NCI-H82 treated with DMSO at 0.1 percent for 48 hours (cell line): ENCODE measurements around the gene CD101.

Experiments
- DNase-seq: peaks from one replicate; lab custom pipeline; 2025; ENCODE audit not compliant: unreplicated experiment; lab: John Stamatoyannopoulos, UW

The CD101 gene

DNA sequence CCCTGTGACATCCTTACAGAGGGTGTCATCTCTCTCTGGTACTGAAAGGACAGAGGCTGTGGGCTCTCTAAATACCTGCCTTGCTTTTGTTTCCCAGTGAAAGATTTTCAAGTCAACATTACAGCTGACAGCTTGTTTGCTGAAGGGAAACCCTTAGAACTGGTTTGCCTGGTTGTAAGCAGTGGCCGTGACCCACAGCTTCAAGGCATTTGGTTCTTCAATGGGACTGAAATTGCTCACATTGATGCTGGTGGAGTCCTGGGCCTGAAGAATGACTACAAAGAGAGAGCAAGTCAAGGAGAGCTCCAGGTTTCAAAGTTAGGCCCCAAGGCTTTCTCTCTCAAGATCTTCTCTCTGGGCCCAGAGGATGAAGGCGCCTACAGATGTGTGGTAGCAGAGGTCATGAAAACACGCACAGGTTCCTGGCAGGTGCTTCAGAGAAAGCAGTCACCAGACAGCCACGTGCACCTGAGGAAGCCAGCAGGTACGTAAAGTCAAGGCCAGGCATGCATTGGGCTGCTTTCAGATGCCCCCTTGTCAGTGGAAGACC, 11.8 kb downstream of the CD101 start:
- DNase-seq: no peak

GRCh38 chr1:117014209-117014608, 12.6 kb downstream of the CD101 start:
- no peak for DNase-seq

DNA sequence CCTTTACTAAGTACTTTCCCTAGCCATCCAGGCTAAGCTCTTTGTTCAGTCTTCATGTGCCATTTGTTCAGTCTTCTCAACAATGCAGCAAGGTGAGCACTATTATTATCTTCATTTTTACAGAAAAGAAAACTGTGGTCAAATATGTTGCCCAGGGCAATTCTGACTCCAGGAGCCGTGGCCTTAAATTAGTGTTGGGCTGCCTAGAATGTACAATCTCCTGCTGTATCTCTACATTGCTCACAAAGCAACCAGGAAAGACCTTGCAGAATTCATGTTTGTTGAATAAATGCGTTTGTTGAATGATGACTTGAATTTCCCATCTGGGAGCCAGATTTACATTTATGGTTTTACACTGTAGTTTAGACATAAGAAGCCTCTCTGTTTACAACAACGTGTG, 14.2 kb downstream of the CD101 start:
- no peak for DNase-seq

GRCh38 chr1:117017062-117017461, 15.5 kb downstream of the CD101 start:
- DNase-seq: no peak

- DNase-seq: peak; percentile 93
These were observed 16.1 kb downstream of the CD101 start for GRCh38 chr1:117017648-117018047.

DNA sequence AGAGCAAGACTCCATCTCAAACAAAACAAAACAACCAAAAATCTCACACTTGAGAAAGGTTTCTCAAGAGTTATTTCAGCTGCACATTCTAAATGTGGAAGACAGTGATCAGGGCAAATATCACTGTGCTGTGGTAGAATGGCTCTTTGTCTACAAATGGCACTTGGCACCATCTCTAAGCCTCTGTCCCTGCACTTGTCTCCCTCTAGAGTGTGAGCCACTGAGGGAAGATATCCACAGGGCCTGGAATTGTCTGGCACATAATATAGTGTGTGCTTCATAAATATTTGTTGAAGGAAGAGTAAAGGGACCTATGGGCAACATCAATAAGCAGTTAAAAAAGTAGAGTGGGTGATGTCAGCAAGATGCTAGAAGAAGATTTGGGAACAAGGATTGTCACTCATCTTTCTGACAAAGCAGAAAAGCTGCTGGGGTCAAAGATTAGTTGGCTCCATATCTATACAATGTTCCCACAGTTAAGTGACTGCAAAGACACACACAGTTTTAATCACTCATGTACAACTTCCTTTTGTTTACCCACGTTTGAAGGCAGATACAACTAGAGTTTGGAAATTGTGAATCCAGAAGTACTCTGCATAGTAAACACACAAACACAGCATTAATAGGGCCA, 19.1 kb downstream of the CD101 start:
- no peak for DNase-seq

- DNase-seq: no peak
These were observed 20.6 kb downstream of the CD101 start for GRCh38 chr1:117022114-117022513.

DNA sequence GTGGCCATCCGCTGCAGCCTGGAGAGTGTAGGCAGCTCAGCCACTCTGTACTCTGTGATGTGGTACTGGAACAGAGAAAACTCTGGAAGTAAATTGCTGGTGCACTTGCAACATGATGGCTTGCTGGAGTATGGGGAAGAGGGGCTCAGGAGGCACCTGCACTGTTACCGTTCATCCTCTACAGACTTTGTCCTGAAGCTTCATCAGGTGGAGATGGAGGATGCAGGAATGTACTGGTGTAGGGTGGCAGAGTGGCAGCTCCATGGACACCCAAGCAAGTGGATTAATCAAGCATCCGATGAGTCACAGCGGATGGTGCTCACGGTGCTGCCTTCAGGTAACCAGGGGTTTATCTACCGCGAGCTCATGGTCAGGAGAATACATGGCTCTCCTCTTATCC, 24.0 kb downstream of the CD101 start:
- no peak for DNase-seq

DNA sequence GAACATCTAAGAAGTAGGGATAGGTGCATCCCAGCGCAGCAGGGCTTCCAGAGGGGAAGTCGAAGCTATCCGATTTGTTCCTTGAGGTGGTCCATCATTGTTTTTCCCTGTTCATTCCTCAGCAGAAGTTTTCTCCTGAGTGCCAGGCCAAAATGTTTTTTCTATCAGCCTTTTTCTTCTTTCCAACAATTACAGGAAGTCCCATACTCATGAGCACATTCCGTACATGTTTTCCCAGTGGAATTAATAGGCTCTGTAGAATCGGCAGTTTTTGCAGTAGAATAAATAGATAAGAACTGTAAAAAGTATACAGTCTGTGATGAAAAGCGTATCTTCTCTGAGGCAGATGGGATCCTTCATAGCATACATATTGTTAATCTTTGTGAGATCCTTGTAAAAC, 24.8 kb downstream of the CD101 start:
- DNase-seq: no peak

GRCh38 chr1:117029685-117030084, 28.1 kb downstream of the CD101 start:
- no peak for DNase-seq

- DNase-seq: no peak
These were observed 28.8 kb downstream of the CD101 start for GRCh38 chr1:117030271-117030877.

GRCh38 chr1:117032266-117032665, 30.7 kb downstream of the CD101 start:
- no peak for DNase-seq

DNA sequence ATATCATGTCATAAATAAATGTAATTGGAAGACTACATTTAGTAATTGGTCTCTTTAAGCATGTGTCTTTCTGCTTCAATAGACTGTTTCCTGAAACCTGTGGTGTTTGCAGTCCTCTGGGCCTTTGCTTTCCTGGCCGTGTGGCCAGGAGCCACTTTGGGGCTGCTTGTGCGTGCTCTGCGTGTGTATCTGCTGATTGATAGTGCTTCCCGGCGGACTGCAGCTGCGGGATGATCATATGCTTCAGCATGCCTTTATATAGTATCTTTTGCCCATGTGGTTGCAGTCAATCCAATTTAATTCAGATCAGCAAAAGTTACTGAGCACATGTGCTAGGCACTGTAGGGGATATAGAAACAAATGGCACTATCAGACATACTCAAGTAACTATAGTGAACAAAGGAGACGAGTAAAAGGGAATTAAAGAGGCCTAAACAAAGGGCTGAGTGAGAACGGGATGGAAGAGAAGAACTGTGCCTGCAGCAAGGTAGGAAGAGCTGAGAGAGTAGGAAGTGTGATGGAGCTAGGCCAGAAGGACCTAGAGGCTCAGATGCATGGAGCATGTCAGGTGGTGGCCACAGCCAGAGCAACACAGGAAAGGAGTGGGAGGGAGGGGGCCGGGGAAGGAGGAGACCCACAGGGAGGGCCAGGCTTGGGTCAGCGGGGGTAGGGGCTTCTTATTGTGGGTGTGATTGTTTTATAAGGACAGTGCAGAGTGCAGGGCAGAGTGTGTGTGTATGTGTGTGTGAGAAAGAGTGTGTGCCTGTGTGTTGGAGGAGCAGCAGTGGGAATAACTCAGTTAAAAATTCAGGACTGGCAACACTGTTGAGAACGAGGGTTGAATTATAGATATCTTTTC, 31.4 kb downstream of the CD101 start:
- DNase-seq: peak; percentile 79

- DNase-seq: no peak
These were observed 32.2 kb downstream of the CD101 start for GRCh38 chr1:117033772-117034171.

- peak; percentile 57 for DNase-seq
These were observed 33.3 kb downstream of the CD101 start for GRCh38 chr1:117034791-117035290.

DNA sequence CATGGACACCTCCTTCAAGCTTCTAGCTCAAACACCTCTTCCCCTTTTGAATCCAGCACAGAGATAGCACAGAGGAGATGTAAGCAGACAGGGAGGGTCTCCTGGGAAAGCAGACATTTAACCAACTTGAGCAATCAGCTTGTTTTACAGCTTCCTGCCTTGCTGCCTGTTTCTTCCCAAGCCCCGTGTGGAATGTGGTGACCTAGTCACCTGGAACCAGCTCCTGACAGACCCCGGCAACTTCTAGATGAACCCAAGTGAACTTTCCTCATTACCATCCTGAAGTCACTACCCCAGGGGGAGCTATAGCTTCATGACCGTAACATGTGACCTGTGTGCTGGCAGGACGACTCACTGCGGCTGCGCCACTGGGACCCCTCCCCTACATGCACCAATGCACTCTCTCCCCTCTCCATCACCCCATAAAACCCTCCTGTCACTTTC, 34.5 kb downstream of the CD101 start:
- no peak for DNase-seq

DNA sequence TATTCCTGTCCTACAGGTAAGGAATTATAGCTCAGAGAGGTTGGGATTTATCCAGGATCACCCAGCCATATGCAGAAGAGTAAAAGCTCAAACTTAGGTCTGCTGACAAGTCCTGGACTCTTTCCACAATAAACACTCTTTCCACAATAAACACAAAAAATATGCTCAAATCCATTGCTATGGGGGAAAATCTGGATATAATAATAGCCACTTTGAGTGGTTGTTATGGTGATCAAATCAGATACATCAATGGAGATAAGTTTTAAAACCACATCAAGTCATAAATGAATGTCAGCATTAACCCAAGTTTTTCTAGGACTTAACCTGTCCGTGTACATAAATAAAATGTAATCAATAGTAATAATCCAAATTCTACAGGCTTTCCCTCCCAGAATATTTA, 36.2 kb downstream of the CD101 start:
- no peak for DNase-seq

DNA sequence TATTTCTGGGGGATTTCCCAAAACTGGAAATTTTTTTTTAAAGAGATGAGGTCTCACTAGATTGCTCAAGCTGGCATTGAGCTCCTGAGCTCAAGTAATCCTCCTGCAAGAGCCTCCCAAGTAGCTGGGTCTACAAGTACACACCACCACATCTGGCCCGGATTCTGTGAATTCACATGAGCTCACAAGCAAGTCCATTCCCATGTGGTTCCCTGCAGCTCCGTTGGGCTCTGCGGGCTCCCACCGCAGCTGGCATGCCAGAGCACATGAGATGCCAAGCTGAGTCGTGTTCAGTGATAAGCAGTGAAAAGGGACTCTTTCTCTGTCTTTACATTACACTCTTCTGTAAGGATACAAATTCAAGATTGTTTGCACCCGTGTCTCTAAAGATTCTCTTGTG, 36.7 kb downstream of the CD101 start:
- no peak for DNase-seq

DNA sequence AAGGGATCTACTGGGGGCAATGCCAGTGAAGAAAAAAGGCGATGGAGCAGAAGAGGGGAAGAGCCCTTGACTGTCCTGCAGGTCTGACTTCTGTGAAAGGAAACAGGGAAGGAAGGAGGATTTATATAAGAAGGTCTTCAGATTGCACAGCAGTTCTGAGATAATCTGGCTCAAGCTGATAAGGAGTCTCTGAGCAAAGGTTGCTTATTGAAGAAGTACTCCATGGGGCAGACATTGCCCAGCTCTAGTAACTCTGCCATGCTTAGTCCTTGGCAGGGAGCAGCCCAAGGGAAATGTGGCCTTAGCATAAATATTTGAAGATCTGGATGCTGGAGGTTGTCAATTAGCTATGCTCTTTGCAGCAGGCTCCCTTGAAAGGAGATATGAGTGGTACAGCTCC, 42.7 kb downstream of the CD101 start:
- no peak for DNase-seq

DNA sequence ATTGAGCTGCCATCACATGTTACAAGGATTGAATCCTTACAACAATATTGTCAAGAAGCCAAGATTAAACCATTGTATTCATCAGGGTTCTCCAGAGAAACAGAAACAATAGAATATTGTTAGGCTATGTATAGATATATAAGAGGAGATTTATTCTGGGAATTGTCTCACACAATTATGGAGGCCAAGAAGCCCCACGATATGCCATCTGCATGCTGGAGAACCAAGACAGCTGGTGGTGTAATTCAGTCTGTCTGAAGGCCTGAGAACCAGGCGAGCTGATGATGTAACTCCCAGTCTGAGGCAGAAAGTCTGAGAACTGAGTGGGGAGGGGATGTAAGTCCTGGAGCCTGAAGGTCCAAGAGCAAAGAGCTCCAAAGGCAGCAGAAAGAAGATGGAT, 44.1 kb downstream of the CD101 start:
- DNase-seq: no peak

GRCh38 chr1:117046781-117047180, 45.2 kb downstream of the CD101 start:
- no peak for DNase-seq

DNA sequence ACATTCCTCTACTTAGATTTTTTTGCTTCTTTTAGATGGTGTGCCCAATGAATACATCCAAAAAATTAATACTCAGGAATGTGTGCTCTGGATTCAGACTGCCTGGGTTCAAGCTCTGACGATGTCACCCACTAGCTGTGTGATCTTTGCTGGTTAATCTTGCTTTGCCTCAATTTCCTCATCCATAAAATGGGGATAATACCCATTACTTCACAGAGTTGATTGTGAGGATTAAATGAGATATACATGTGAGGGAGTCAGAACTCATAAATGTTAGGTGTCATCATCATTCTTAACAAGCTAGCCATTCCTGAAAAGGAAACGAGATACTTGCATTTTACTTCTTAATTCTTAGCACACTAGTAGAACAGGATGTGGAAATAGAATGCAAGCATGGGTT, 45.7 kb downstream of the CD101 start:
- DNase-seq: no peak
